ENCODE results near the gene ANXA1.

- TF ChIP-seq EZH2 (IDR thresholded peaks at IDR 0.05; ENCODE audit: borderline replicate concordance, low read length), result no peak
- TF ChIP-seq, protein P1, sequence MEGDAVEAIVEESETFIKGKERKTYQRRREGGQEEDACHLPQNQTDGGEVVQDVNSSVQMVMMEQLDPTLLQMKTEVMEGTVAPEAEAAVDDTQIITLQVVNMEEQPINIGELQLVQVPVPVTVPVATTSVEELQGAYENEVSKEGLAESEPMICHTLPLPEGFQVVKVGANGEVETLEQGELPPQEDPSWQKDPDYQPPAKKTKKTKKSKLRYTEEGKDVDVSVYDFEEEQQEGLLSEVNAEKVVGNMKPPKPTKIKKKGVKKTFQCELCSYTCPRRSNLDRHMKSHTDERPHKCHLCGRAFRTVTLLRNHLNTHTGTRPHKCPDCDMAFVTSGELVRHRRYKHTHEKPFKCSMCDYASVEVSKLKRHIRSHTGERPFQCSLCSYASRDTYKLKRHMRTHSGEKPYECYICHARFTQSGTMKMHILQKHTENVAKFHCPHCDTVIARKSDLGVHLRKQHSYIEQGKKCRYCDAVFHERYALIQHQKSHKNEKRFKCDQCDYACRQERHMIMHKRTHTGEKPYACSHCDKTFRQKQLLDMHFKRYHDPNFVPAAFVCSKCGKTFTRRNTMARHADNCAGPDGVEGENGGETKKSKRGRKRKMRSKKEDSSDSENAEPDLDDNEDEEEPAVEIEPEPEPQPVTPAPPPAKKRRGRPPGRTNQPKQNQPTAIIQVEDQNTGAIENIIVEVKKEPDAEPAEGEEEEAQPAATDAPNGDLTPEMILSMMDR (IDR thresholded peaks at IDR 0.05; ENCODE audit: low read length), result no peak
These were observed 24.8 kb downstream of the ANXA1 start for GRCh38 chr9:73176450-73176875.

All from OCI-LY1 (cell line).